WTC11 (cell line): ENCODE measurements around the gene SMAD6. TPM values are rescaled to one million over a fixed set of nuclear protein-coding genes. Genes with fewer than 3 reads are reported as not detected.

Source experiments
- ATAC-seq: fragments of 200-7000 bp; cut with Tn5 transposase; 2 replicates; pipeline ENCODE4 v1.10.0; 2021; ENCODE audit warnings: mild to moderate bottlenecking, moderate library complexity
- CTCF ChIA-PET: fragments of 300-600 bp; sonication (Branson Sonifier 250); formaldehyde crosslinking; loops from one replicate; lab custom pipeline; 2021; ENCODE audit warnings: antibody characterized with exemption; lab: Charles Lee
- POLR2A ChIA-PET: fragments of 350-600 bp; sonication (Branson Sonifier 250); formaldehyde crosslinking; loops from one replicate; lab custom pipeline; 2021; ENCODE audit warnings: antibody characterized with exemption; lab: Charles Lee
- DNase-seq: peaks from one replicate; pipeline ENCODE4 v3.0.0; 2021; ENCODE audit warnings: low spot score
- H3K27ac Mint-ChIP-seq: 2 replicates; pipeline ENCODE4 v1.8.0; 2021; ENCODE audit warnings: mixed read lengths
- H3K27me3 Mint-ChIP-seq: 2 replicates; pipeline ENCODE4 v1.8.0; 2021; ENCODE audit warnings: low read depth, mild to moderate bottlenecking, moderate library complexity, mixed read lengths
- H3K36me3 Mint-ChIP-seq: 2 replicates; pipeline ENCODE4 v1.8.0; 2021; ENCODE audit warnings: mixed read lengths
- H3K4me1 Mint-ChIP-seq: 2 replicates; pipeline ENCODE4 v1.8.0; 2022; ENCODE audit warnings: mixed read lengths
- H3K4me3 Mint-ChIP-seq: 2 replicates; pipeline ENCODE4 v1.8.0; 2021; ENCODE audit warnings: mild to moderate bottlenecking, moderate library complexity, mixed read lengths
- H3K9me3 Mint-ChIP-seq: 2 replicates; pipeline ENCODE4 v1.8.0; 2021; ENCODE audit warnings: mixed read lengths
- ATF3 ChIP-seq: sonication (generic); formaldehyde crosslinking; conservative IDR thresholded peaks from 2 replicates; pipeline ENCODE4 v1.8.1; 2022; ENCODE audit warnings: mild to moderate bottlenecking, missing genetic modification reagents
- CREB1 ChIP-seq: sonication (generic); formaldehyde crosslinking; IDR thresholded peaks from 2 replicates; pipeline ENCODE4 v1.8.0; 2023; ENCODE audit warnings: mild to moderate bottlenecking, missing genetic modification reagents
- CREM ChIP-seq: sonication (generic); formaldehyde crosslinking; IDR thresholded peaks from 2 replicates; pipeline ENCODE4 v1.8.1; 2022; ENCODE audit warnings: mild to moderate bottlenecking, missing genetic modification reagents, moderate library complexity
- E2F5 ChIP-seq: sonication (generic); formaldehyde crosslinking; IDR thresholded peaks from 2 replicates; pipeline ENCODE4 v1.8.1; 2022; ENCODE audit warnings: mild to moderate bottlenecking, moderate library complexity, missing genetic modification reagents
- FOXK1 ChIP-seq: sonication (generic); formaldehyde crosslinking; IDR thresholded peaks from 2 replicates; pipeline ENCODE4 v1.8.0; 2022; ENCODE audit warnings: mild to moderate bottlenecking, moderate library complexity, missing genetic modification reagents
- FOXP1 ChIP-seq: sonication (generic); formaldehyde crosslinking; IDR thresholded peaks from 2 replicates; pipeline ENCODE4 v1.8.0; 2022; ENCODE audit warnings: missing genetic modification reagents, mild to moderate bottlenecking, moderate library complexity, borderline replicate concordance
- GRHL2 ChIP-seq: fragments of 250-450 bp; sonication (Bioruptor Pico); IDR thresholded peaks from 2 replicates; pipeline ENCODE4 v1.8.0; 2022; ENCODE audit warnings: mild to moderate bottlenecking, moderate library complexity; ENCODE audit not compliant: insufficient replicate concordance, severe bottlenecking
- GTF2I ChIP-seq: fragments of 250-450 bp; sonication (Bioruptor Pico); conservative IDR thresholded peaks from 2 replicates; pipeline ENCODE4 v1.4.0; 2021; ENCODE audit warnings: mild to moderate bottlenecking
- HMGA2 ChIP-seq: fragments of 250-450 bp; sonication (Bioruptor Pico); IDR thresholded peaks from 2 replicates; pipeline ENCODE4 v1.4.0; 2021; ENCODE audit warnings: mild to moderate bottlenecking, moderate library complexity
- IRF1 ChIP-seq: sonication (generic); formaldehyde crosslinking; IDR thresholded peaks from 2 replicates; pipeline ENCODE4 v1.8.0; 2023; ENCODE audit warnings: missing genetic modification reagents
- JAZF1 ChIP-seq: fragments of 250-450 bp; sonication (Bioruptor Pico); IDR thresholded peaks from 2 replicates; pipeline ENCODE4 v1.9.0; 2021; ENCODE audit warnings: moderate library complexity, mild to moderate bottlenecking, inconsistent platforms
- JUN ChIP-seq: sonication (generic); formaldehyde crosslinking; IDR thresholded peaks from 2 replicates; pipeline ENCODE4 v1.8.0; 2023; ENCODE audit warnings: mild to moderate bottlenecking, missing genetic modification reagents
- MYBL2 ChIP-seq: sonication (generic); formaldehyde crosslinking; IDR thresholded peaks from 2 replicates; pipeline ENCODE4 v1.8.1; 2023; ENCODE audit warnings: mild to moderate bottlenecking, moderate library complexity, missing genetic modification reagents
- NFE2L1 ChIP-seq: sonication (generic); formaldehyde crosslinking; IDR thresholded peaks from 2 replicates; pipeline ENCODE4 v1.8.1; 2023; ENCODE audit warnings: missing genetic modification reagents
- NFYB ChIP-seq: sonication (generic); formaldehyde crosslinking; conservative IDR thresholded peaks from 2 replicates; pipeline ENCODE4 v1.8.0; 2022; ENCODE audit warnings: low read depth, missing genetic modification reagents
- PRRX2 ChIP-seq: fragments of 250-450 bp; sonication (Bioruptor Pico); IDR thresholded peaks from 2 replicates; pipeline ENCODE4 v1.8.0; 2021; ENCODE audit warnings: mild to moderate bottlenecking
- RELA ChIP-seq: sonication (generic); formaldehyde crosslinking; IDR thresholded peaks from 2 replicates; pipeline ENCODE4 v1.8.1; 2022; ENCODE audit warnings: missing genetic modification reagents, mild to moderate bottlenecking, borderline replicate concordance
- SP1 ChIP-seq: sonication (generic); formaldehyde crosslinking; conservative IDR thresholded peaks from 2 replicates; pipeline ENCODE4 v1.8.1; 2022; ENCODE audit warnings: missing genetic modification reagents
- TEAD4 ChIP-seq: sonication (generic); formaldehyde crosslinking; IDR thresholded peaks from 2 replicates; pipeline ENCODE4 v1.8.0; 2022; ENCODE audit warnings: mild to moderate bottlenecking, missing genetic modification reagents
- ZNF423 ChIP-seq: fragments of 250-450 bp; sonication (Bioruptor Pico); IDR thresholded peaks from 2 replicates; pipeline ENCODE4 v2.1.2; 2022; ENCODE audit warnings: mild to moderate bottlenecking, moderate library complexity
- total RNA-seq: library from RNA; stranded (reverse); gene quantifications from 3 replicates; pipeline ENCODE4 v1.2.3, GENCODE V29; 2021
- TF ChIP-seq, protein P1 (sequence below): sonication (generic); formaldehyde crosslinking; IDR thresholded peaks from 2 replicates; pipeline ENCODE4 v1.8.1; 2023; ENCODE audit warnings: mild to moderate bottlenecking, missing genetic modification reagents
- TF ChIP-seq, protein P2 (sequence below): sonication (generic); formaldehyde crosslinking; IDR thresholded peaks from 2 replicates; pipeline ENCODE4 v1.8.1; 2023; ENCODE audit warnings: mild to moderate bottlenecking, missing genetic modification reagents, moderate library complexity
- TF ChIP-seq, protein P3 (sequence below): sonication (generic); formaldehyde crosslinking; IDR thresholded peaks from 2 replicates; pipeline ENCODE4 v1.8.1; 2022; ENCODE audit warnings: low read depth, missing genetic modification reagents, borderline replicate concordance

SMAD6 gene
- total RNA-seq, 1 experiment from 2014 or later, result 13.9 TPM

- peak; percentile 31; the same call in 1 of the 2 replicates for TF ChIP-seq NFYB
Observed at GRCh38 chr15:66700802-66701421, 1.1 kb upstream of the SMAD6 start (continued).

DNA sequence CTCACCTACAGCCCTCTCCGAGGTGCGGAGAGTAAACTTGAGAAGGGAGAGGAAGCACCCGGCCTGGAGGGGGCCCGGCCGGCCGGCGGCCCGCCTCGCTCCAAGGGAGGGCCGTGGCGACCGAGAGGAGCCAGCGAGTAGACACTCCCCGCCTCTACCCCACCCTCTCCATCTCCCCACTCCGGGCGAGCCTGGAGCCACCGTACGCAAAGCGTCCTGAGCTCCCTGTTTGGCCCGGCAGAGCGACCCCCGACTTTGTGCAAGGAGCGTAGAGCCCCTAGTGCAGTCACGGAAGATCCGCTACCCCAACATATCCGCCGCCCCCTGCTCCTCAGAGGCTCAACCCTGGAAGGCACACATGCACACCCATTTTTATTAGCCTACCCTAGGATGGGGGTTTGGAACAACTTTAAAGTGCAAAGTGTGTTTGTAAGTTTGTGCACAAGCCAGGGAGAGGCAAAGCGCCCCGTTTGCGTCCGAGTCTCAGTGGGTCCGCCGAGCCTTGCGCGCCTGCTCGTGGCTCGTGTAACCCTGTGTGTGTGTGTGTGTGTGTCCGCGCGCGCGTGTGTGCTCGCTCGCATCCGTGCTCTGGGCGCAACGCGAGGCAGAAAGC, 508 bp upstream of the SMAD6 start:
- ChIA-PET CTCF (interaction anchor here (0.7 to 8.2 kb wide), 11 partner anchors 14 to 154 kb away, joined by 3 to 87 read pairs (median 4); partner anchors contain the start of gene LCTL), POLR2A (interaction anchor here (1.8 kb wide), 1 partner anchor 81 kb away, joined by 8 read pairs; no protein-coding TSS in a partner anchor)
- Mint-ChIP-seq H3K9me3 (no peaks in the 10 kb centered on the region), H3K4me3 (peak overlapping the region; percentile 90), H3K27ac (0 out of 2 replicates have a peak overlapping the region, but pooled peaks have one; percentile 41), H3K4me1 (peaks cover 38% of the 10 kb centered on the region), H3K27me3 (peaks cover 29% of the 10 kb centered on the region), H3K36me3 (no peaks in the 10 kb centered on the region; the same call in 1 of the 2 replicates)
- TF ChIP-seq, protein P1, sequence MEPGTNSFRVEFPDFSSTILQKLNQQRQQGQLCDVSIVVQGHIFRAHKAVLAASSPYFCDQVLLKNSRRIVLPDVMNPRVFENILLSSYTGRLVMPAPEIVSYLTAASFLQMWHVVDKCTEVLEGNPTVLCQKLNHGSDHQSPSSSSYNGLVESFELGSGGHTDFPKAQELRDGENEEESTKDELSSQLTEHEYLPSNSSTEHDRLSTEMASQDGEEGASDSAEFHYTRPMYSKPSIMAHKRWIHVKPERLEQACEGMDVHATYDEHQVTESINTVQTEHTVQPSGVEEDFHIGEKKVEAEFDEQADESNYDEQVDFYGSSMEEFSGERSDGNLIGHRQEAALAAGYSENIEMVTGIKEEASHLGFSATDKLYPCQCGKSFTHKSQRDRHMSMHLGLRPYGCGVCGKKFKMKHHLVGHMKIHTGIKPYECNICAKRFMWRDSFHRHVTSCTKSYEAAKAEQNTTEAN, result 0 out of 2 replicates have a peak, but pooled peaks have one; percentile 36
- TF ChIP-seq FOXK1 (peak; percentile 19; the same call in 1 of the 2 replicates), MYBL2 (CRISPR knock-in tag) (0 out of 2 replicates have a peak, but pooled peaks have one; percentile 25), IRF1 (CRISPR knock-in tag) (no peak), E2F5 (CRISPR knock-in tag) (0 out of 2 replicates have a peak, but pooled peaks have one; percentile 9), CREM (CRISPR knock-in tag) (no peak), CREB1 (CRISPR knock-in tag) (no peak), SP1 (CRISPR knock-in tag) (peak; percentile 45; the same call in 1 of the 2 replicates), RELA (CRISPR knock-in tag) (no peak)
- ATAC-seq (peak; percentile 11), DNase-seq (peak; percentile 56)

DNA sequence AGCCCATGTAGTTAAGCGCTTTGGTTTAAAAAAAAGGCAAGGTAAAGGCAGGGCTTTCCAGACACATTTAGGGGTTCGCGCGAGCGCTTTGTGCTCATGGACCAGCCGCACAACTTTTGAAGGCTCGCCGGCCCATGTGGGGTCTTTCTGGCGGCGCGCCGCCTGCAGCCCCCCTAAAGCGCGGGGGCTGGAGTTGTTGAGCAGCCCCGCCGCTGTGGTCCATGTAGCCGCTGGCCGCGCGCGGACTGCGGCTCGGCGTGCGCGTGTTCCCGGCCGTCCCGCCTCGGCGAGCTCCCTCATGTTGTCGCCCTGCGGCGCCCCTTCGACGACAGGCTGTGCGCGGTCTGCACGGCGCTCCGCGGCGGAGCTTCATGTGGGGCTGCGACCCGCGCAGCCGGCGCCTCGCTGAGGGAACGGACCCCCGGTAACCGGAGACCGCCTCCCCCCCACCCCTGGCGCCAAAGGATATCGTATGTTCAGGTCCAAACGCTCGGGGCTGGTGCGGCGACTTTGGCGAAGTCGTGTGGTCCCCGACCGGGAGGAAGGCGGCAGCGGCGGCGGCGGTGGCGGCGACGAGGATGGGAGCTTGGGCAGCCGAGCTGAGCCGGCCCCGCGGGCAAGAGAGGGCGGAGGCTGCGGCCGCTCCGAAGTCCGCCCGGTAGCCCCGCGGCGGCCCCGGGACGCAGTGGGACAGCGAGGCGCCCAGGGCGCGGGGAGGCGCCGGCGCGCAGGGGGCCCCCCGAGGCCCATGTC, 927 bp downstream of the SMAD6 start:
- Mint-ChIP-seq H3K4me3 (peak overlapping the region; percentile 90), H3K9me3 (no peaks in the 10 kb centered on the region), H3K27me3 (peaks cover 29% of the 10 kb centered on the region), H3K36me3 (no peaks in the 10 kb centered on the region; the same call in 1 of the 2 replicates), H3K27ac (peak overlapping the region; percentile 65), H3K4me1 (peaks cover 50% of the 10 kb centered on the region)
- ChIA-PET POLR2A (interaction anchor here (0.6 to 1.8 kb wide), 2 partner anchors 82 to 418 kb away, joined by 4 to 8 read pairs; no protein-coding TSS in a partner anchor), CTCF (interaction anchor here (0.7 to 8.2 kb wide), 15 partner anchors 12 to 197 kb away, joined by 3 to 87 read pairs (median 4); no protein-coding TSS in a partner anchor)
- DNase-seq (peak; percentile 34), ATAC-seq (no peak)
- TF ChIP-seq HMGA2 (CRISPR knock-in tag), result no peak
- TF ChIP-seq, protein P2, sequence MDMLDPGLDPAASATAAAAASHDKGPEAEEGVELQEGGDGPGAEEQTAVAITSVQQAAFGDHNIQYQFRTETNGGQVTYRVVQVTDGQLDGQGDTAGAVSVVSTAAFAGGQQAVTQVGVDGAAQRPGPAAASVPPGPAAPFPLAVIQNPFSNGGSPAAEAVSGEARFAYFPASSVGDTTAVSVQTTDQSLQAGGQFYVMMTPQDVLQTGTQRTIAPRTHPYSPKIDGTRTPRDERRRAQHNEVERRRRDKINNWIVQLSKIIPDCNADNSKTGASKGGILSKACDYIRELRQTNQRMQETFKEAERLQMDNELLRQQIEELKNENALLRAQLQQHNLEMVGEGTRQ (CRISPR knock-in tag), result no peak
- TF ChIP-seq GRHL2, result no peak
- TF ChIP-seq, protein P3, sequence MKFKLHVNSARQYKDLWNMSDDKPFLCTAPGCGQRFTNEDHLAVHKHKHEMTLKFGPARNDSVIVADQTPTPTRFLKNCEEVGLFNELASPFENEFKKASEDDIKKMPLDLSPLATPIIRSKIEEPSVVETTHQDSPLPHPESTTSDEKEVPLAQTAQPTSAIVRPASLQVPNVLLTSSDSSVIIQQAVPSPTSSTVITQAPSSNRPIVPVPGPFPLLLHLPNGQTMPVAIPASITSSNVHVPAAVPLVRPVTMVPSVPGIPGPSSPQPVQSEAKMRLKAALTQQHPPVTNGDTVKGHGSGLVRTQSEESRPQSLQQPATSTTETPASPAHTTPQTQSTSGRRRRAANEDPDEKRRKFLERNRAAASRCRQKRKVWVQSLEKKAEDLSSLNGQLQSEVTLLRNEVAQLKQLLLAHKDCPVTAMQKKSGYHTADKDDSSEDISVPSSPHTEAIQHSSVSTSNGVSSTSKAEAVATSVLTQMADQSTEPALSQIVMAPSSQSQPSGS (CRISPR knock-in tag), result no peak
- TF ChIP-seq NFE2L1, result 0 out of 2 replicates have a peak, but pooled peaks have one; percentile 54
- TF ChIP-seq SP1 (CRISPR knock-in tag), result 0 out of 2 replicates have a peak, but pooled peaks have one; percentile 21
- TF ChIP-seq GTF2I (CRISPR knock-in tag), result no peak
- peak; percentile 19; the same call in 1 of the 2 replicates for TF ChIP-seq FOXK1
- TF ChIP-seq ZNF423 (CRISPR knock-in tag), result no peak
- no peak for TF ChIP-seq JAZF1 (CRISPR knock-in tag)
- no peak; the same call in 1 of the 2 replicates for TF ChIP-seq JUN (CRISPR knock-in tag)
- TF ChIP-seq FOXP1 (CRISPR knock-in tag), result 0 out of 2 replicates have a peak, but pooled peaks have one; percentile 45
- TF ChIP-seq, protein P1, result peak; percentile 49; the same call in 1 of the 2 replicates
- no peak for TF ChIP-seq TEAD4 (CRISPR knock-in tag)
- no peak for TF ChIP-seq PRRX2
- TF ChIP-seq ATF3 (CRISPR knock-in tag), result no peak
